ENCODE data around the gene PLEKHB2. TPM values are rescaled to one million over a fixed set of nuclear protein-coding genes. Genes with fewer than 3 reads are reported as not detected.
"Not testable (repeated sequence)": the region's sequence is repeated elsewhere in the genome, so short reads cannot be mapped to it uniquely, and the experiment has no call there.

The PLEKHB2 gene
- total RNA-seq, 2 experiments from 2014 or later = 66.9 to 71.7 TPM

- Mint-ChIP-seq H3K36me3 (ENCODE audit: low read depth) (peaks cover 37% of the 10 kb centered on the region), H3K4me1 (ENCODE audit: low read depth) (peaks cover 64% of the 10 kb centered on the region), H3K9me3 (no peaks in the 10 kb centered on the region), H3K27ac (peak overlapping the region; percentile 98), H3K27me3 (no peaks in the 10 kb centered on the region), H3K4me3 (peak overlapping the region; percentile 98)
- ATAC-seq (ENCODE audit: poor library complexity) = no peak
- CTCF ChIA-PET = interaction anchor here (1.1 kb wide), 1 partner anchor 25 kb away, joined by 3 read pairs; no protein-coding TSS in a partner anchor
- TF ChIP-seq CTCF (IDR thresholded peaks at IDR 0.05) = no peak
- Histone ChIP-seq H3K27ac (ENCODE audit: low read depth in 1 of 2, low read length in 2 of 2) (peak overlapping the region; percentile 94 to 96), H3K4me1 (ENCODE audit: insufficient read depth, low read length) (peaks cover 48% of the 10 kb centered on the region), H3K36me3 (ENCODE audit: insufficient read depth, low read length) (peaks cover 13% of the 10 kb centered on the region), H3K4me3 (ENCODE audit: low read length) (peak overlapping the region; percentile 97), H3K27me3 (ENCODE audit: control insufficient read depth in 1 of 2, insufficient read depth in 2 of 2, low read length in 2 of 2) (no peaks in the 10 kb centered on the region), H3K9me3 (ENCODE audit: control insufficient read depth in 1 of 2, insufficient read depth in 1 of 2, low read length in 2 of 2) (no peaks in the 10 kb centered on the region)
- POLR2A ChIA-PET = interaction anchor here (3.7 kb wide), 1 partner anchor 13 kb away, joined by 20 read pairs; the partner anchor contains the start of gene FAM168B
- intact Hi-C loops (cut with DNase I, micrococcal nuclease) = loop anchor here in 1 of 2 experiments (5.0 to 10.0 kb wide), 4 partner anchors 386 to 1231 kb away; partner anchors contain the start of genes IMP4 and MZT2A
- DNase-seq = peak in 5 of 14 experiments; percentile 6 to 64 (median 35)
These were observed 1.0 kb downstream of the PLEKHB2 start for GRCh38 chr2:131105950-131106801.

GRCh38 chr2:131112529-131112928, 7.4 kb downstream of the PLEKHB2 start:
- Mint-ChIP-seq H3K9me3 (no peaks in the 10 kb centered on the region), H3K4me3 (no peak overlapping the region), H3K27ac (no peak overlapping the region), H3K27me3 (no peaks in the 10 kb centered on the region), H3K36me3 (ENCODE audit: low read depth) (peaks cover 60% of the 10 kb centered on the region), H3K4me1 (ENCODE audit: low read depth) (peaks cover 83% of the 10 kb centered on the region)
- Histone ChIP-seq H3K4me1 (ENCODE audit: insufficient read depth, low read length) (peaks cover 30% of the 10 kb centered on the region), H3K27me3 (ENCODE audit: control insufficient read depth in 1 of 2, insufficient read depth in 2 of 2, low read length in 2 of 2) (no peaks in the 10 kb centered on the region), H3K4me3 (ENCODE audit: low read length) (no peak overlapping the region), H3K27ac (ENCODE audit: low read depth in 1 of 2, low read length in 2 of 2) (no peak overlapping the region), H3K9me3 (ENCODE audit: control insufficient read depth in 1 of 2, insufficient read depth in 1 of 2, low read length in 2 of 2) (no peaks in the 10 kb centered on the region), H3K36me3 (ENCODE audit: insufficient read depth, low read length) (peaks cover 23% of the 10 kb centered on the region)
- DNase-seq (no peak), ATAC-seq (ENCODE audit: poor library complexity) (no peak)
- POLR2A ChIA-PET = interaction anchor here (1.9 kb wide), 1 partner anchor 19 kb away, joined by 7 read pairs; the partner anchor contains the start of gene FAM168B
- CTCF ChIA-PET = no interaction called here
- intact Hi-C loops (cut with DNase I, micrococcal nuclease) = no loop called here
- TF ChIP-seq CTCF (IDR thresholded peaks at IDR 0.05) = no peak

- peaks cover 18% of the 10 kb centered on the region for H3K36me3 ChIP-seq (ENCODE audit: insufficient read depth, low read length)
- H3K4me3 ChIP-seq (ENCODE audit: low read length) = no peak overlapping the region
- no peak overlapping the region for H3K27ac Mint-ChIP-seq
- H3K27me3 Mint-ChIP-seq = no peaks in the 10 kb centered on the region
- ChIA-PET CTCF (no interaction called here), POLR2A (interaction anchor here (0.6 to 1.0 kb wide), 2 partner anchors 20 to 22 kb away, joined by 3 to 4 read pairs; no protein-coding TSS in a partner anchor)
- H3K9me3 Mint-ChIP-seq = no peaks in the 10 kb centered on the region
- peaks cover 82% of the 10 kb centered on the region for H3K4me1 Mint-ChIP-seq (ENCODE audit: low read depth)
- H3K4me1 ChIP-seq (ENCODE audit: insufficient read depth, low read length) = peaks cover 26% of the 10 kb centered on the region
- no peak for ATAC-seq (ENCODE audit: poor library complexity)
- TF ChIP-seq CTCF (IDR thresholded peaks at IDR 0.05) = no peak
- no peak overlapping the region for H3K4me3 Mint-ChIP-seq
- no peaks in the 10 kb centered on the region for H3K9me3 ChIP-seq (ENCODE audit: control insufficient read depth in 1 of 2, insufficient read depth in 1 of 2, low read length in 2 of 2)
- no peak for DNase-seq
- intact Hi-C loops (cut with DNase I, micrococcal nuclease) = no loop called here
- no peak overlapping the region for H3K27ac ChIP-seq (ENCODE audit: low read depth in 1 of 2, low read length in 2 of 2)
- peaks cover 65% of the 10 kb centered on the region for H3K36me3 Mint-ChIP-seq (ENCODE audit: low read depth)
- no peaks in the 10 kb centered on the region for H3K27me3 ChIP-seq (ENCODE audit: control insufficient read depth in 1 of 2, insufficient read depth in 2 of 2, low read length in 2 of 2)
These were observed 8.6 kb downstream of the PLEKHB2 start for GRCh38 chr2:131113566-131114227.

- intact Hi-C loops (cut with DNase I, micrococcal nuclease); H3K4me3 ChIP-seq (ENCODE audit: low read length); ATAC-seq (ENCODE audit: poor library complexity); H3K9me3 ChIP-seq (ENCODE audit: control insufficient read depth in 1 of 2, insufficient read depth in 1 of 2, low read length in 2 of 2); H3K27me3 Mint-ChIP-seq; H3K9me3 Mint-ChIP-seq; H3K27ac ChIP-seq (ENCODE audit: low read depth in 1 of 2, low read length in 2 of 2); POLR2A ChIA-PET; H3K27me3 ChIP-seq (ENCODE audit: control insufficient read depth in 1 of 2, insufficient read depth in 2 of 2, low read length in 2 of 2); H3K4me3 Mint-ChIP-seq: not testable (repeated sequence)
- Mint-ChIP-seq H3K4me1 (ENCODE audit: low read depth) (peaks cover 82% of the 10 kb centered on the region), H3K36me3 (ENCODE audit: low read depth) (peaks cover 67% of the 10 kb centered on the region), H3K27ac (peak overlapping the region; percentile 14)
- peak in 2 of 14 experiments; percentile 27 to 43 for DNase-seq
- CTCF ChIA-PET = interaction anchor here (0.6 to 0.7 kb wide), 2 partner anchors 24 to 42 kb away, joined by 3 read pairs; no protein-coding TSS in a partner anchor
- Histone ChIP-seq H3K4me1 (ENCODE audit: insufficient read depth, low read length) (peaks cover 26% of the 10 kb centered on the region), H3K36me3 (ENCODE audit: insufficient read depth, low read length) (peaks cover 22% of the 10 kb centered on the region)
These were observed 9.8 kb downstream of the PLEKHB2 start for GRCh38 chr2:131114950-131115349.
